Neural progenitor cell (in vitro differentiated cells): Measurements from ENCODE around the gene TIAM2. TPM values are rescaled to one million over a fixed set of nuclear protein-coding genes. Genes with fewer than 3 reads are reported as not detected.

Experiments
- DNase-seq: peaks from one replicate; pipeline ENCODE4 v3.0.0-alpha.2; 2016; ENCODE audit warnings: low spot score
- H2AFZ ChIP-seq: fragments of 200-600 bp; sonication (generic); replicated peaks from 2 replicates; pipeline ENCODE4 v1.6.1; 2016; ENCODE audit warnings: antibody characterized with exemption
- H3F3A ChIP-seq: fragments of 200-600 bp; sonication (generic); 2 replicates; pipeline ENCODE4 v1.6.1; 2016; ENCODE audit warnings: antibody characterized with exemption, low read depth
- H3K27ac ChIP-seq: fragments of 200-600 bp; sonication (generic); 2 replicates; pipeline ENCODE4 v1.5.1; 2016; ENCODE audit warnings: mild to moderate bottlenecking
- H3K27me3 ChIP-seq: fragments of 200-600 bp; sonication (generic); 2 replicates; pipeline ENCODE4 v1.6.1; 2016; ENCODE audit warnings: mild to moderate bottlenecking, moderate library complexity
- H3K36me3 ChIP-seq: fragments of 200-600 bp; sonication (generic); 2 replicates; pipeline ENCODE4 v1.5.1; 2016
- H3K4me1 ChIP-seq: fragments of 200-600 bp; sonication (generic); 2 replicates; pipeline ENCODE4 v1.6.1; 2016; ENCODE audit warnings: mixed run types
- H3K4me2 ChIP-seq: fragments of 200-600 bp; sonication (generic); 2 replicates; pipeline ENCODE4 v1.6.1; 2016
- H3K4me3 ChIP-seq: fragments of 200-600 bp; sonication (generic); 2 replicates; pipeline ENCODE4 v1.5.1; 2016
- H3K79me2 ChIP-seq: fragments of 200-600 bp; sonication (generic); 2 replicates; pipeline ENCODE4 v1.6.1; 2016; ENCODE audit warnings: low read depth
- H3K9ac ChIP-seq: fragments of 200-600 bp; sonication (generic); 2 replicates; pipeline ENCODE4 v1.6.1; 2016
- H3K9me3 ChIP-seq: fragments of 200-600 bp; sonication (generic); 2 replicates; pipeline ENCODE4 v1.5.1; 2016; ENCODE audit warnings: low read depth
- H4K20me1 ChIP-seq: fragments of 200-600 bp; sonication (generic); 2 replicates; pipeline ENCODE4 v1.6.1; 2016; ENCODE audit warnings: low read depth
- H3K27ac Mint-ChIP-seq: 3 replicates; pipeline ENCODE4 v1.8.0; 2021; ENCODE audit warnings: mixed read lengths
- H3K27me3 Mint-ChIP-seq: 2 replicates; pipeline ENCODE4 v1.8.0; 2022; ENCODE audit warnings: low read depth, mild to moderate bottlenecking, inconsistent platforms, moderate library complexity, mixed read lengths; ENCODE audit not compliant: insufficient read depth
- H3K36me3 Mint-ChIP-seq: 3 replicates; pipeline ENCODE4 v1.8.0; 2021; ENCODE audit warnings: mixed read lengths
- H3K4me1 Mint-ChIP-seq: 3 replicates; pipeline ENCODE4 v1.8.0; 2021; ENCODE audit warnings: mixed read lengths
- H3K4me3 Mint-ChIP-seq: 3 replicates; pipeline ENCODE4 v1.8.0; 2021; ENCODE audit warnings: mild to moderate bottlenecking, moderate library complexity, mixed read lengths
- H3K9me3 Mint-ChIP-seq: 3 replicates; pipeline ENCODE4 v1.8.0; 2020; ENCODE audit warnings: mixed read lengths
- EZH2 ChIP-seq: fragments of 200-600 bp; sonication (generic); IDR thresholded peaks from 2 replicates; pipeline ENCODE4 v1.6.1; 2017; ENCODE audit warnings: antibody characterized with exemption, mild to moderate bottlenecking, moderate library complexity
- EZH2phosphoT487 ChIP-seq: fragments of 200-600 bp; sonication (generic); IDR thresholded peaks from 2 replicates; pipeline ENCODE4 v1.6.1; 2017; ENCODE audit warnings: antibody characterized with exemption
- total RNA-seq: library from RNA; depleted of rRNA; stranded (reverse); fragments of >200 nt; gene quantifications from 2 replicates; pipeline ENCODE4 v1.2.3, GENCODE V29; 2015; ENCODE audit warnings: low replicate concordance
- TF ChIP-seq, protein P1 (sequence below): fragments of 200-600 bp; sonication (generic); IDR thresholded peaks from 2 replicates; pipeline ENCODE4 v1.5.1; 2017; ENCODE audit warnings: antibody characterized with exemption, mild to moderate bottlenecking

TIAM2 gene
- total RNA-seq, 1 donor from 2014 or later, result 22.8 TPM

- Histone ChIP-seq H3K4me1 (peaks cover 4% of the 10 kb centered on the region), H3K9me3 (no peaks in the 10 kb centered on the region), H3K36me3 (no peaks in the 10 kb centered on the region), H4K20me1 (no peaks in the 10 kb centered on the region), H3K4me2 (no peak overlapping the region), H3K9ac (no peak overlapping the region), H3K27me3 (no peaks in the 10 kb centered on the region), H3K27ac (no peak overlapping the region), H2AFZ (no peak overlapping the region), H3F3A (peaks cover 4% of the 10 kb centered on the region), H3K79me2 (no peaks in the 10 kb centered on the region), H3K4me3 (no peak overlapping the region)
- H3K9me3 Mint-ChIP-seq, result peaks cover 26% of the 10 kb centered on the region
- TF ChIP-seq EZH2, result no peak
- no peak for TF ChIP-seq EZH2phosphoT487
- TF ChIP-seq, protein P1, sequence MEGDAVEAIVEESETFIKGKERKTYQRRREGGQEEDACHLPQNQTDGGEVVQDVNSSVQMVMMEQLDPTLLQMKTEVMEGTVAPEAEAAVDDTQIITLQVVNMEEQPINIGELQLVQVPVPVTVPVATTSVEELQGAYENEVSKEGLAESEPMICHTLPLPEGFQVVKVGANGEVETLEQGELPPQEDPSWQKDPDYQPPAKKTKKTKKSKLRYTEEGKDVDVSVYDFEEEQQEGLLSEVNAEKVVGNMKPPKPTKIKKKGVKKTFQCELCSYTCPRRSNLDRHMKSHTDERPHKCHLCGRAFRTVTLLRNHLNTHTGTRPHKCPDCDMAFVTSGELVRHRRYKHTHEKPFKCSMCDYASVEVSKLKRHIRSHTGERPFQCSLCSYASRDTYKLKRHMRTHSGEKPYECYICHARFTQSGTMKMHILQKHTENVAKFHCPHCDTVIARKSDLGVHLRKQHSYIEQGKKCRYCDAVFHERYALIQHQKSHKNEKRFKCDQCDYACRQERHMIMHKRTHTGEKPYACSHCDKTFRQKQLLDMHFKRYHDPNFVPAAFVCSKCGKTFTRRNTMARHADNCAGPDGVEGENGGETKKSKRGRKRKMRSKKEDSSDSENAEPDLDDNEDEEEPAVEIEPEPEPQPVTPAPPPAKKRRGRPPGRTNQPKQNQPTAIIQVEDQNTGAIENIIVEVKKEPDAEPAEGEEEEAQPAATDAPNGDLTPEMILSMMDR, result no peak
- H3K27me3 Mint-ChIP-seq, result peaks cover 7% of the 10 kb centered on the region
- DNase-seq, result peak; percentile 20
- no peak overlapping the region for H3K27ac Mint-ChIP-seq
- peaks cover 48% of the 10 kb centered on the region for H3K36me3 Mint-ChIP-seq
- no peaks in the 10 kb centered on the region for H3K4me1 Mint-ChIP-seq
- H3K4me3 Mint-ChIP-seq, result peak overlapping the region; percentile 41
Measured at GRCh38 chr6:155234687-155235086, 239.6 kb downstream of the TIAM2 start.

DNA sequence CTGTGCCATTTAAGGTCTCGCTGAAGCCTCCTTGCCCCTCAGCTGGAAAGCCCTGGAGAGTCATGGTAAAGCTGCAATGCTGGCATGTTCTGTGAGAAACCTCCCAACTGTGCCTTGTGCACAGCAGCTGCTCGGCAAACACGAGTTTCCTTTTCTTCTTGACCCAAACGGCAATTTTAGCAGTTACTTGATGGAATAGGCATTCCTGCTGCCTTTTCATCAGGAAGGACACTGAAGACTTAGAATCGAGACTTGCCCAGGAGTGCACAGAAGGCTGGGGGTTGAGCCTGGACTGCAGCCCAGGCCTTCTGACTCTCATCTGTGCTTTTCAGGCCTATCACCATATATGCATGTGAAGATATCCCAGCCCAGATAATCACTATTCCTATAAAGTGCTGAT is 240.0 kb downstream of the TIAM2 start:
- no peaks in the 10 kb centered on the region for H3K79me2 ChIP-seq
- H3K27ac Mint-ChIP-seq, result no peak overlapping the region
- H3K27me3 Mint-ChIP-seq, result peaks cover 7% of the 10 kb centered on the region
- H3K36me3 Mint-ChIP-seq, result peaks cover 49% of the 10 kb centered on the region
- H3K27ac ChIP-seq, result no peak overlapping the region
- H3K27me3 ChIP-seq, result no peaks in the 10 kb centered on the region
- no peak overlapping the region for H3K4me3 ChIP-seq
- no peaks in the 10 kb centered on the region for H3K9me3 ChIP-seq
- H3K4me2 ChIP-seq, result no peak overlapping the region
- H3K9me3 Mint-ChIP-seq, result peaks cover 28% of the 10 kb centered on the region
- H3K9ac ChIP-seq, result no peak overlapping the region
- DNase-seq, result no peak
- peaks cover 4% of the 10 kb centered on the region for H3K4me1 ChIP-seq
- H3K36me3 ChIP-seq, result no peaks in the 10 kb centered on the region
- no peak overlapping the region for H3K4me3 Mint-ChIP-seq
- peaks cover 4% of the 10 kb centered on the region for H3F3A ChIP-seq
- H3K4me1 Mint-ChIP-seq, result no peaks in the 10 kb centered on the region
- TF ChIP-seq, protein P1, result no peak
- TF ChIP-seq EZH2 (no peak), EZH2phosphoT487 (no peak)
- no peaks in the 10 kb centered on the region for H4K20me1 ChIP-seq
- H2AFZ ChIP-seq, result no peak overlapping the region

DNA sequence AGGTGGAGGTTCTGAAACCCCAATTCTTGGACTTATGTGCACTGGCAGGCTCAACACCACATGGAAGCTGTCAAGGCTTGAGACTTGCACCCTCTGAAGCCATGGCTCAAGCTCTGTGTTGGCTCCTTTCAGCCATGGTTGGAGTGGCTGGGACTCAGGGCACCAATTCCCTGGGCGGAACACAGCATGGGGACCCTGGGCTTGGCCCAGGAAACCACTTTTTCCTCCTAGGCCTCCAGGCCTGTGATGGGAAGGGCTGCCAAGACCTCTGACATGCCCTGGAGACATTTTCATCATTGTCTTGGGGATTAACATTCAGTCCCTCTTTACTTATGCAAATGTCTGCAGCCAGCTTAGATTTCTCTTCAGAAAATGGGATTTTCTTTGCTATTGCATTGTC is 242.5 kb downstream of the TIAM2 start:
- Histone ChIP-seq H3K4me2 (no peak overlapping the region), H2AFZ (no peak overlapping the region)
- TF ChIP-seq EZH2phosphoT487 (no peak), EZH2 (no peak)
- TF ChIP-seq, protein P1, result no peak

More for the DNA sequence above, 242.5 kb downstream of the TIAM2 start:
- no peak overlapping the region for H3K4me3 ChIP-seq
- Mint-ChIP-seq H3K4me1 (peaks cover 4% of the 10 kb centered on the region), H3K9me3 (peaks cover 31% of the 10 kb centered on the region), H3K4me3 (no peak overlapping the region), H3K27me3 (peaks cover 6% of the 10 kb centered on the region), H3K36me3 (peaks cover 62% of the 10 kb centered on the region), H3K27ac (no peak overlapping the region)
- no peak overlapping the region for H3K9ac ChIP-seq
- H3K4me1 ChIP-seq, result peaks cover 4% of the 10 kb centered on the region
- no peak for DNase-seq
- no peaks in the 10 kb centered on the region for H3K9me3 ChIP-seq
- H3K79me2 ChIP-seq, result no peaks in the 10 kb centered on the region
- H3K27ac ChIP-seq, result no peak overlapping the region
- no peaks in the 10 kb centered on the region for H3K36me3 ChIP-seq
- H3K27me3 ChIP-seq, result no peaks in the 10 kb centered on the region
- H3F3A ChIP-seq, result peaks cover 4% of the 10 kb centered on the region
- no peaks in the 10 kb centered on the region for H4K20me1 ChIP-seq
